ENCODE measurements around the gene MPRIP. TPM values are rescaled to one million over a fixed set of nuclear protein-coding genes. Genes with fewer than 3 reads are reported as not detected.

The MPRIP gene
- total RNA-seq, 2 donors from 2014 or later = 204 to 207 TPM

Other genes starting within 250 kb of the MPRIP start
- gene TNFRSF13B, start 70.3 kb upstream of the MPRIP start, total RNA-seq = not detected
- gene PLD6, start 163.9 kb downstream of the MPRIP start, total RNA-seq = 10 to 100 TPM; 20.6 to 24.5 TPM
- gene FLCN, start 194.7 kb downstream of the MPRIP start, total RNA-seq = 10 to 100 TPM; 30.9 to 50.6 TPM
- gene COPS3, start 238.8 kb downstream of the MPRIP start, total RNA-seq = 100 to 1,000 TPM in 1 of 2 donors, 10 to 100 TPM in 1; 63.0 to 116 TPM

Measured in activated T-helper 17 cell treated with anti-CD3 and anti-CD28 coated beads, Interleukin-2, amount 50 U/mL, for 72 hours (primary cell).